Activated naive CD8-positive, alpha-beta T cell treated with anti-CD3 and anti-CD28 coated beads for 36 hours (primary cell): ENCODE results near the gene HOXC10. TPM values are rescaled to one million over a fixed set of nuclear protein-coding genes. Genes with fewer than 3 reads are reported as not detected.
A peak's percentile ranks its signal among the peaks of the same experiment; 100 is the strongest.

Experiments used
- DNase-seq: peaks from one replicate; pipeline ENCODE4 v3.0.0; 2021
- H3K27ac Mint-ChIP-seq: one replicate; pipeline ENCODE4 v1.8.0; 2022; ENCODE audit warnings: mild to moderate bottlenecking, moderate library complexity, mixed read lengths
- H3K27me3 Mint-ChIP-seq: one replicate; pipeline ENCODE4 v1.8.0; 2022; ENCODE audit warnings: mild to moderate bottlenecking, mixed read lengths
- H3K36me3 Mint-ChIP-seq: one replicate; pipeline ENCODE4 v1.8.0; 2021; ENCODE audit warnings: mild to moderate bottlenecking, mixed read lengths
- H3K4me1 Mint-ChIP-seq: one replicate; pipeline ENCODE4 v1.8.0; 2021; ENCODE audit warnings: mixed read lengths
- H3K4me3 Mint-ChIP-seq: one replicate; pipeline ENCODE4 v1.8.0; 2022; ENCODE audit warnings: mild to moderate bottlenecking, moderate library complexity, mixed read lengths
- H3K9me3 Mint-ChIP-seq: one replicate; pipeline ENCODE4 v1.8.0; 2022; ENCODE audit warnings: mixed read lengths
- total RNA-seq, 2 experiments: library from RNA; stranded (reverse); gene quantifications; one replicate each; pipeline ENCODE4 v1.2.3, GENCODE V29; 2021

Gene HOXC10
- total RNA-seq, 2 experiments from 2014 or later, result not detected

- H3K36me3 Mint-ChIP-seq, result peaks cover 11% of the 10 kb centered on the region
- H3K4me3 Mint-ChIP-seq, result no peak overlapping the region
- H3K4me1 Mint-ChIP-seq, result peaks cover 29% of the 10 kb centered on the region
- no peak for DNase-seq
- peaks cover 100% of the 10 kb centered on the region for H3K27me3 Mint-ChIP-seq
- H3K9me3 Mint-ChIP-seq, result peaks cover 6% of the 10 kb centered on the region
- no peak overlapping the region for H3K27ac Mint-ChIP-seq
These were observed 16.5 kb upstream of the HOXC10 start for GRCh38 chr12:53968214-53969127.

GRCh38 chr12:53969588-53970259 is 15.2 kb upstream of the HOXC10 start:
- H3K36me3 Mint-ChIP-seq, result peaks cover 10% of the 10 kb centered on the region
- no peak overlapping the region for H3K4me3 Mint-ChIP-seq
- H3K27me3 Mint-ChIP-seq, result peaks cover 97% of the 10 kb centered on the region
- H3K9me3 Mint-ChIP-seq, result peaks cover 6% of the 10 kb centered on the region
- DNase-seq, result no peak
- H3K4me1 Mint-ChIP-seq, result peaks cover 24% of the 10 kb centered on the region
- no peak overlapping the region for H3K27ac Mint-ChIP-seq

DNA sequence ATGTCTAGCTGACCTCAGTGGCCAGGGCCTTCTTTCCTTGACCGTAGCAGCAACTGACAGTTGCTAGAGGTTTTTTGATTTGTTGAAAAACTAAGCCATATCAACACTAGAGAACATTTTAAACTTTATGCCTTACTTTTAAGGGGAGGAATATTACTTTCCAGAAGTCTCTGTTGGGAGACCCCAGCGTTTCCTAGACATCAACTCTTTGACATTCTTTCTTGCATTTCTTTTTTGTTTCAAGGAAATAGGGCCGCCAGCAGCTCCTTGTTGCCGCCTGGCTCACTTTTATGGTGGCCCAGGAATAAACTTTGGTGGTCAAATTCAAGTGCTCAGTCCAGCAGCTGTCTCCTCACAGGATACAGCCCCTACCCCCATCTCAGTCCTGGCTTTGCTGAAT is 14.5 kb upstream of the HOXC10 start:
- Mint-ChIP-seq H3K9me3 (peaks cover 6% of the 10 kb centered on the region), H3K27me3 (peaks cover 97% of the 10 kb centered on the region), H3K36me3 (peaks cover 8% of the 10 kb centered on the region), H3K4me1 (peaks cover 21% of the 10 kb centered on the region), H3K27ac (no peak overlapping the region), H3K4me3 (no peak overlapping the region)
- no peak for DNase-seq

GRCh38 chr12:53971129-53971528 is 13.8 kb upstream of the HOXC10 start:
- H3K4me1 Mint-ChIP-seq, result peaks cover 22% of the 10 kb centered on the region
- no peak overlapping the region for H3K4me3 Mint-ChIP-seq
- no peak for DNase-seq
- H3K36me3 Mint-ChIP-seq, result peaks cover 6% of the 10 kb centered on the region
- peaks cover 97% of the 10 kb centered on the region for H3K27me3 Mint-ChIP-seq
- H3K9me3 Mint-ChIP-seq, result peaks cover 9% of the 10 kb centered on the region
- no peak overlapping the region for H3K27ac Mint-ChIP-seq

DNA sequence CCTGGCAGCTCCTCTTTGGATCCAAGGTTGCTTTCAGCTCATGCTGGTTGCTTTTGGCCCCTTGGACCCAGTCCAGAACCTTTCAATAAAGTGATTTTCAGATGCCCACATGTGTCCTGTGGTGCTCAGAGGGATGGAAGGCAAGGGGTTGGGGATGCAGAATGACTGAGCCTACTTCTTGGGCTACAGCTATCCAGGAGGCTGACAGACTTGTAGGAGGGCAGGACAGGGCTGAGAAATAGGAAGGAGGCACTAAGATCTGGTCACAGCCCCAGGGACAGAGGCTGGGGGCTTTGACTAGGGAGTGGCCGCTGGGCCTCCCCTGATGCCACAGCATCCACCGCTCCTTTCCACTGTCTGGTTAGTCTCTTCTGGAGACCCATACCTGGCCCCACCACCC is 13.3 kb upstream of the HOXC10 start:
- Mint-ChIP-seq H3K27me3 (peaks cover 97% of the 10 kb centered on the region), H3K9me3 (peaks cover 9% of the 10 kb centered on the region), H3K4me3 (no peak overlapping the region), H3K36me3 (peaks cover 6% of the 10 kb centered on the region), H3K27ac (no peak overlapping the region), H3K4me1 (peaks cover 16% of the 10 kb centered on the region)
- DNase-seq, result no peak

GRCh38 chr12:53972152-53972702 is 12.7 kb upstream of the HOXC10 start:
- H3K4me3 Mint-ChIP-seq, result no peak overlapping the region
- H3K27ac Mint-ChIP-seq, result no peak overlapping the region
- peaks cover 9% of the 10 kb centered on the region for H3K9me3 Mint-ChIP-seq
- DNase-seq, result no peak
- peaks cover 97% of the 10 kb centered on the region for H3K27me3 Mint-ChIP-seq
- H3K4me1 Mint-ChIP-seq, result peaks cover 15% of the 10 kb centered on the region
- peaks cover 6% of the 10 kb centered on the region for H3K36me3 Mint-ChIP-seq

- Mint-ChIP-seq H3K4me3 (peak within 1 kb of the TSS; percentile 29), H3K27ac (peak within 1 kb of the TSS; percentile 57), H3K36me3 (peaks cover 6% of the 10 kb centered on the region), H3K9me3 (peaks cover 9% of the 10 kb centered on the region), H3K4me1 (peaks cover 15% of the 10 kb centered on the region), H3K27me3 (peaks cover 97% of the 10 kb centered on the region)
- DNase-seq, result no peak
These were observed 12.2 kb upstream of the HOXC10 start, which contains the start of gene HOXC11 for GRCh38 chr12:53972722-53973235. Gene HOXC11 (plus strand): TSS chr12:53973126. CDS start chr12:53973242, 116 bp downstream.

GRCh38 chr12:53973236-53974042 is 11.5 kb upstream of the HOXC10 start:
- peaks cover 6% of the 10 kb centered on the region for H3K36me3 Mint-ChIP-seq
- peak overlapping the region; percentile 29 for H3K4me3 Mint-ChIP-seq
- DNase-seq, result no peak
- H3K4me1 Mint-ChIP-seq, result peaks cover 19% of the 10 kb centered on the region
- H3K27ac Mint-ChIP-seq, result no peak overlapping the region
- H3K27me3 Mint-ChIP-seq, result peaks cover 97% of the 10 kb centered on the region
- H3K9me3 Mint-ChIP-seq, result peaks cover 9% of the 10 kb centered on the region

DNA sequence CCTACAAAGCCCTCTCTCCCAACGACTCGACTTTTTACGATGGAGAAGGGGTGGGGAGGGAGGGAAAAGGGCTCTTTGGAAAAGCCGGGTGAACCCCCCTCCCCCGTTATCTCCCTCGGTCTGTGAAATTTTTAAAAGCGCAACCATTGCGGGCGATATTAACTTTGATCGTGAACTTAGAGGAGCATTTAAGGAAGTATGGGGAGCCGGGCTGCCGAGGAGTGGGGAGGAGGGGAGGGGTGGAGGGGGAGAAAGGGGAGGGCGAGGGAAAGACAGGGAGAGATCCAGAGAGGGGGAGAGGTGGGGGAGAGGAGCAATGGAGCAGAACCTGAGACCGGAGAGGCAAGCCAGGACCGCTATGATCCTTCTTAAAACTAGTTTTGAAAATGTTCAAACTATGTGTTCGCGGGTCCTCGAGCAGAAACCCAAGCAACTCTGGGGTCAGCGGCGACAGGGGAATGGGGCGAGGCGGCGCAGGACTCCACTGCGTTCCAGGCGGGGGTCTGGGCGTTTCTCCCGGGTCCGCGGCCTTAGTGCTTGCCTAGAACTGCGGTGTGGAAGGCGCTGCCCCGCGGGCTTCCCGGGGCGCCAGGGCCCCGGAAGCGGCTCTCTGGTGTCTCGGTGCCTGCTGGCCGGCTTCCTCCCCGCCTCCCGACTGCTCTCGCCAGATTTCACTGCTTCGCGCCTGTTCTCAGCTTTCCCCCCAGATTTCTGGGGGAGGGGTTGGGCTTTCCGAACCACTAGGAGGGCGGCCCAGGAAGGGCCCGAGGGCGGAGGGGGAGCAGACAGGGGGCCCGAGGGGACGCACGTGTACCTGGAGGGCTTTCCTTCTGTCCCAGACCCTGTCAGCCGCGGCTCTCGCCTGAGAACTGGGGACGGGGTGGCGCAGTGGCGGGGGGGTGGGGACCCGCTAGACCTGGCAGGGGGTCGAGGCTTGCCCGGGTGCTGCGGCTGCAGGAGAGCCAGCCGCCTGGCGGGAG is 10.6 kb upstream of the HOXC10 start, which contains the start of gene HOTAIR:
Gene HOTAIR, minus strand, starts transcription at position 871 of the 980 bp plus-strand sequence.
- H3K27me3 Mint-ChIP-seq, result peaks cover 97% of the 10 kb centered on the region
- H3K4me1 Mint-ChIP-seq, result peaks cover 19% of the 10 kb centered on the region
- H3K4me3 Mint-ChIP-seq, result peak within 1 kb of the TSS; percentile 47
- peaks cover 6% of the 10 kb centered on the region for H3K36me3 Mint-ChIP-seq
- H3K27ac Mint-ChIP-seq, result no peak within 1 kb of the TSS
- H3K9me3 Mint-ChIP-seq, result peaks cover 9% of the 10 kb centered on the region
- no peak for DNase-seq

DNA sequence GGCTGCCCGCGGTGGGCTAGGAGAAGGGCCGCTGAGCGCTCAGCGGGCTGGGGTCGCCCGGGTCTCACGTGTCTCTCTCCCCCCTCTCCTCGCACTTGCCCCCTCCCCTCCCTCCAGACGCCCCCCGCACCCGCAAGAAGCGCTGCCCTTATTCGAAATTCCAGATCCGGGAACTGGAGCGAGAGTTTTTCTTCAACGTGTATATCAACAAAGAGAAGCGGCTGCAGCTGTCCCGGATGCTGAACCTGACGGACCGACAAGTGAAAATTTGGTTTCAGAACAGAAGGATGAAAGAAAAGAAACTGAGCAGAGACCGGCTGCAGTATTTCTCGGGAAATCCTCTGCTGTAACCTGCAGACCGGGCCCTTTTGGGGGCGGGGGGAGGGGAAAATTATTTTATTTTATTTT is 9.9 kb upstream of the HOXC10 start:
- no peak for DNase-seq
- Mint-ChIP-seq H3K27me3 (peaks cover 97% of the 10 kb centered on the region), H3K4me1 (peaks cover 19% of the 10 kb centered on the region), H3K36me3 (peaks cover 6% of the 10 kb centered on the region), H3K9me3 (peaks cover 9% of the 10 kb centered on the region), H3K27ac (no peak overlapping the region), H3K4me3 (peak overlapping the region; percentile 32)

GRCh38 chr12:53975479-53976152 is 9.3 kb upstream of the HOXC10 start:
- peaks cover 97% of the 10 kb centered on the region for H3K27me3 Mint-ChIP-seq
- peaks cover 6% of the 10 kb centered on the region for H3K36me3 Mint-ChIP-seq
- H3K9me3 Mint-ChIP-seq, result peaks cover 9% of the 10 kb centered on the region
- peak overlapping the region; percentile 34 for H3K4me3 Mint-ChIP-seq
- H3K27ac Mint-ChIP-seq, result no peak overlapping the region
- no peak for DNase-seq
- peaks cover 22% of the 10 kb centered on the region for H3K4me1 Mint-ChIP-seq

DNA sequence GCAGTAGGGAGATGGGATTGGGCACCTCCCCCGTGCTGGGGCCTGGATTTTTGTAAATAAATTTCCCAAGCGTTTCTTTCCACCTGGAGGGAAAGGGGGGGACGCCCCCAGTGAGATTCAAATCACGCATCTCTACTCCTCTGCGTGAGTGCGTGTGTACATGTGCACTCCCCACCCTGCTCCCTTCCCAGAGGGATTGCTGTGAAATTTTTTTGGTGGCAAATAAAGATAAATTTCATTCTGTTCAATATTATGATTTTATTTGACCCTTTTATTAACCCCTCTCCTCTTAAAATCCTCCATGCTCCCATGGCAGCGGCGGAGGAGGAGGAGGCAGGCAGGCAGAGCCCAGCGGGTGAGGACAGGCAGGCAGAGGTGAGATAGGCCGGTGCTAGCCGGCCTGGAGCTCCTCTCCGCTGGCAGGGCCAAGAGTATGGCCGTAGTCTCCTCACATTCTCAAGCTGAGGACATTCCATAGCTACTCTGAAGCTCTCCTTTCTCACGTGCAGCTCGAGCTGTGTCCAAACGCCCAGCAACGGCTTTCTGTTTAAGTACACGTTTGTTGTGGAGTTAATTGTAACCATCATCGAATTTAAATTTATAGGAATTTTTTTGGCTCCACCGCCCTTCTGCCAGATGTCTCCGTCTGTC is 8.6 kb upstream of the HOXC10 start:
- H3K36me3 Mint-ChIP-seq, result peaks cover 6% of the 10 kb centered on the region
- no peak for DNase-seq
- peaks cover 22% of the 10 kb centered on the region for H3K4me1 Mint-ChIP-seq
- no peak overlapping the region for H3K4me3 Mint-ChIP-seq
- H3K27ac Mint-ChIP-seq, result no peak overlapping the region
- H3K27me3 Mint-ChIP-seq, result peaks cover 97% of the 10 kb centered on the region
- H3K9me3 Mint-ChIP-seq, result peaks cover 9% of the 10 kb centered on the region
